GM23338 (cell line): ENCODE results near the gene PLAAT2. TPM values are rescaled to one million over a fixed set of nuclear protein-coding genes. Genes with fewer than 3 reads are reported as not detected.

ENCODE experiments used
- ATAC-seq: fragments of 200-7000 bp; cut with Tn5 transposase; 3 replicates; pipeline ENCODE4 v1.9.1; 2020
- DNase-seq: peaks from one replicate; pipeline ENCODE4 v3.0.0-alpha.2; 2015; ENCODE audit warnings: low spot score
- H2AFZ ChIP-seq: fragments of 200-600 bp; sonication (generic); 2 replicates; pipeline ENCODE4 v1.8.0; 2016; ENCODE audit warnings: antibody characterized with exemption, mild to moderate bottlenecking, moderate library complexity
- H3F3A ChIP-seq: fragments of 200-600 bp; sonication (generic); replicated peaks from 2 replicates; pipeline ENCODE4 v1.8.0; 2017; ENCODE audit warnings: antibody characterized with exemption, mixed run types, low read depth
- H3K27ac ChIP-seq: fragments of 200-600 bp; sonication (generic); 2 replicates; pipeline ENCODE4 v1.6.1; 2016; ENCODE audit warnings: low read depth
- H3K27me3 ChIP-seq: fragments of 200-600 bp; sonication (generic); 2 replicates; pipeline ENCODE4 v1.8.0; 2016; ENCODE audit warnings: mild to moderate bottlenecking, mixed run types, moderate library complexity; ENCODE audit not compliant: insufficient read depth
- H3K36me3 ChIP-seq: fragments of 200-600 bp; sonication (generic); 2 replicates; pipeline ENCODE4 v1.8.0; 2016; ENCODE audit warnings: mild to moderate bottlenecking; ENCODE audit not compliant: insufficient read depth
- H3K4me1 ChIP-seq: fragments of 200-600 bp; sonication (generic); 2 replicates; pipeline ENCODE4 v1.8.0; 2016; ENCODE audit warnings: mild to moderate bottlenecking, moderate library complexity; ENCODE audit not compliant: insufficient read depth
- H3K4me2 ChIP-seq: fragments of 200-600 bp; sonication (generic); 2 replicates; pipeline ENCODE4 v1.7.1; 2017; ENCODE audit warnings: mixed run types
- H3K4me3 ChIP-seq: fragments of 200-600 bp; sonication (generic); 2 replicates; pipeline ENCODE4 v1.6.1; 2016; ENCODE audit warnings: mixed run types
- H3K79me2 ChIP-seq: fragments of 200-600 bp; sonication (generic); replicated peaks from 2 replicates; pipeline ENCODE4 v1.8.0; 2017; ENCODE audit warnings: mild to moderate bottlenecking; ENCODE audit not compliant: insufficient read depth
- H3K9me2 ChIP-seq: fragments of 200-600 bp; sonication (generic); 2 replicates; pipeline ENCODE4 v1.8.0; 2017; ENCODE audit not compliant: insufficient read depth
- H4K20me1 ChIP-seq: fragments of 200-600 bp; sonication (generic); replicated peaks from 2 replicates; pipeline ENCODE4 v1.8.0; 2017; ENCODE audit warnings: mild to moderate bottlenecking; ENCODE audit not compliant: insufficient read depth
- H3K27ac Mint-ChIP-seq: 2 replicates; pipeline ENCODE4 v1.8.0; 2020; ENCODE audit warnings: inconsistent platforms, mild to moderate bottlenecking, moderate library complexity, mixed read lengths
- H3K27me3 Mint-ChIP-seq: 3 replicates; pipeline ENCODE4 v1.8.0; 2022; ENCODE audit warnings: low read depth, mild to moderate bottlenecking, moderate library complexity, mixed read lengths, inconsistent platforms; ENCODE audit not compliant: insufficient read depth, poor library complexity
- H3K36me3 Mint-ChIP-seq: 3 replicates; pipeline ENCODE4 v1.8.0; 2021; ENCODE audit warnings: low read depth, mild to moderate bottlenecking, inconsistent platforms, moderate library complexity, mixed read lengths
- H3K4me1 Mint-ChIP-seq: 3 replicates; pipeline ENCODE4 v1.8.0; 2020; ENCODE audit warnings: mild to moderate bottlenecking, inconsistent platforms, mixed read lengths
- H3K4me3 Mint-ChIP-seq: 3 replicates; pipeline ENCODE4 v1.8.0; 2021; ENCODE audit warnings: moderate library complexity, mild to moderate bottlenecking, inconsistent platforms, mixed read lengths
- H3K9me3 Mint-ChIP-seq: 3 replicates; pipeline ENCODE4 v1.8.0; 2020; ENCODE audit warnings: moderate library complexity, mild to moderate bottlenecking, inconsistent platforms, mixed read lengths
- CREB1 ChIP-seq: fragments of 250-450 bp; sonication (Bioruptor Pico); IDR thresholded peaks from 2 replicates; pipeline ENCODE4 v1.5.0; 2020; ENCODE audit warnings: low read depth, mild to moderate bottlenecking, moderate library complexity
- EZH2 ChIP-seq: fragments of 200-600 bp; sonication (generic); IDR thresholded peaks from one replicate; pipeline ENCODE4 v1.8.0; 2017; ENCODE audit warnings: antibody characterized with exemption, mild to moderate bottlenecking, low read depth; ENCODE audit not compliant: unreplicated experiment
- EZH2phosphoT487 ChIP-seq: fragments of 200-600 bp; sonication (generic); IDR thresholded peaks from one replicate; pipeline ENCODE4 v1.8.1; 2018; ENCODE audit warnings: antibody characterized with exemption; ENCODE audit not compliant: unreplicated experiment
- JUNB ChIP-seq: IDR thresholded peaks from one replicate; pipeline ENCODE4 v1.6.1; 2016; ENCODE audit warnings: antibody characterized with exemption; ENCODE audit not compliant: unreplicated experiment
- NANOG ChIP-seq: IDR thresholded peaks from 2 replicates; pipeline ENCODE4 v1.6.1; 2016; ENCODE audit warnings: antibody characterized with exemption, borderline replicate concordance
- POLR2AphosphoS5 ChIP-seq: IDR thresholded peaks from 2 replicates; pipeline ENCODE4 v1.6.1; 2016; ENCODE audit warnings: antibody characterized with exemption, low read depth
- STAT1 ChIP-seq: IDR thresholded peaks from one replicate; pipeline ENCODE4 v1.6.1; 2016; ENCODE audit warnings: antibody characterized with exemption; ENCODE audit not compliant: unreplicated experiment
- ZNF114 ChIP-seq: fragments of 250-450 bp; sonication (Bioruptor Pico); IDR thresholded peaks from 2 replicates; pipeline ENCODE4 v1.5.0; 2020; ENCODE audit warnings: mild to moderate bottlenecking, moderate library complexity
- ZNF331 ChIP-seq: fragments of 250-450 bp; sonication (Bioruptor Pico); IDR thresholded peaks from 2 replicates; pipeline ENCODE4 v1.5.0; 2020; ENCODE audit warnings: low read depth, mild to moderate bottlenecking, moderate library complexity
- polyA plus RNA-seq: library from polyadenylated mRNA; unstranded; fragments of >200 nt; fragmentation: Nextera tagmentation; extraction: Ambion mirVana; gene quantifications from 2 replicates; pipeline ENCODE4 v1.2.1, GENCODE V29; 2016
- total RNA-seq: library from RNA; depleted of rRNA; stranded (reverse); fragments of >200 nt; shearing (Covaris generic); gene quantifications from 2 replicates; pipeline ENCODE4 v1.2.3, GENCODE V29; 2014
- TF ChIP-seq, protein P1 (sequence below), 2 experiments: fragments of 200-600 bp in 1 of 2; sonication (generic) in 1 of 2; conservative IDR thresholded peaks; 2 replicates each; pipeline versions ENCODE4 v1.5.1 to v1.6.1; 2016 to 2017; ENCODE audit warnings: antibody characterized with exemption in 2 of 2, low read depth in 2 of 2, mild to moderate bottlenecking in 2 of 2, moderate library complexity in 1 of 2
- TF ChIP-seq, protein P2 (sequence below): IDR thresholded peaks from one replicate; pipeline ENCODE4 v1.6.1; 2018; ENCODE audit warnings: antibody characterized with exemption; ENCODE audit not compliant: unreplicated experiment
- TF ChIP-seq, protein P3 (sequence below): fragments of 250-450 bp; sonication (Bioruptor Pico); IDR thresholded peaks from 2 replicates; pipeline ENCODE4 v1.5.0; 2020; ENCODE audit warnings: mild to moderate bottlenecking, moderate library complexity
- TF ChIP-seq, protein P4 (sequence below): IDR thresholded peaks from 2 replicates; pipeline ENCODE4 v1.6.1; 2016; ENCODE audit warnings: antibody characterized with exemption

The PLAAT2 gene
- total and polyA plus RNA-seq, 2 experiments from 2014 or later = 0.66 to 0.78 TPM

DNA sequence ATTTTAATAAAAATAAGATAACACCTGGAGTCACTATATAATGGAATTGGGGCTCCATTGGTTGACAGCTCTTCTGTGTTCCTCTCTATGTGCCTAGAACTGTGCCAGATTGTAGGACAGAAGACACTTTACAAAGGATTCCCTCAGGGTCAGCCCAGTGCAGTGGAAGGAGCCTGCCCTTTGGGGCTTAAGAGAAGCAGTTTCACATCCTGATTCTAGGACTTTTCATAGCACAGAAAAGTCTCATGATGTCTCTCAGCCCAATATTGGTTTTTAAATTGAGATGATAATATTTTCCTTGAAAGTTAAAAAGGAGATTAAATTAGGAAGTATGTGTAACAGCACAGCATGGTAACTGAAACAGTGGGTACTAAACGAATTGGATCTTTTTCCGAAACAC is 19.5 kb downstream of the PLAAT2 start:
- Histone ChIP-seq H3F3A (0 out of 2 replicates have a peak, but pooled peaks cover 3% of the 10 kb centered on the region), H3K9me2 (peaks cover 10% of the 10 kb centered on the region; the same call in 1 of the 2 replicates), H3K79me2 (no peaks in the 10 kb centered on the region), H3K4me3 (no peak overlapping the region), H3K4me2 (no peak overlapping the region), H3K4me1 (no peaks in the 10 kb centered on the region), H3K36me3 (no peaks in the 10 kb centered on the region), H3K27me3 (no peaks in the 10 kb centered on the region), H2AFZ (no peak overlapping the region), H3K27ac (no peak overlapping the region), H4K20me1 (no peaks in the 10 kb centered on the region)
- no peak overlapping the region for H3K4me3 Mint-ChIP-seq
- peaks cover 4% of the 10 kb centered on the region for H3K27me3 Mint-ChIP-seq
- no peaks in the 10 kb centered on the region for H3K36me3 Mint-ChIP-seq
- ATAC-seq = no peak
- H3K9me3 Mint-ChIP-seq = no peaks in the 10 kb centered on the region
- TF ChIP-seq JUNB = no peak
- TF ChIP-seq, protein P1, sequence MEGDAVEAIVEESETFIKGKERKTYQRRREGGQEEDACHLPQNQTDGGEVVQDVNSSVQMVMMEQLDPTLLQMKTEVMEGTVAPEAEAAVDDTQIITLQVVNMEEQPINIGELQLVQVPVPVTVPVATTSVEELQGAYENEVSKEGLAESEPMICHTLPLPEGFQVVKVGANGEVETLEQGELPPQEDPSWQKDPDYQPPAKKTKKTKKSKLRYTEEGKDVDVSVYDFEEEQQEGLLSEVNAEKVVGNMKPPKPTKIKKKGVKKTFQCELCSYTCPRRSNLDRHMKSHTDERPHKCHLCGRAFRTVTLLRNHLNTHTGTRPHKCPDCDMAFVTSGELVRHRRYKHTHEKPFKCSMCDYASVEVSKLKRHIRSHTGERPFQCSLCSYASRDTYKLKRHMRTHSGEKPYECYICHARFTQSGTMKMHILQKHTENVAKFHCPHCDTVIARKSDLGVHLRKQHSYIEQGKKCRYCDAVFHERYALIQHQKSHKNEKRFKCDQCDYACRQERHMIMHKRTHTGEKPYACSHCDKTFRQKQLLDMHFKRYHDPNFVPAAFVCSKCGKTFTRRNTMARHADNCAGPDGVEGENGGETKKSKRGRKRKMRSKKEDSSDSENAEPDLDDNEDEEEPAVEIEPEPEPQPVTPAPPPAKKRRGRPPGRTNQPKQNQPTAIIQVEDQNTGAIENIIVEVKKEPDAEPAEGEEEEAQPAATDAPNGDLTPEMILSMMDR (conservative IDR thresholded peaks at IDR 0.05; ENCODE audit: low read depth in 2 of 2) = no peak
- no peak for TF ChIP-seq EZH2phosphoT487
- TF ChIP-seq CREB1 (CRISPR knock-in tag) = no peak
- TF ChIP-seq ZNF331 = no peak
- TF ChIP-seq POLR2AphosphoS5 = no peak
- TF ChIP-seq, protein P2, sequence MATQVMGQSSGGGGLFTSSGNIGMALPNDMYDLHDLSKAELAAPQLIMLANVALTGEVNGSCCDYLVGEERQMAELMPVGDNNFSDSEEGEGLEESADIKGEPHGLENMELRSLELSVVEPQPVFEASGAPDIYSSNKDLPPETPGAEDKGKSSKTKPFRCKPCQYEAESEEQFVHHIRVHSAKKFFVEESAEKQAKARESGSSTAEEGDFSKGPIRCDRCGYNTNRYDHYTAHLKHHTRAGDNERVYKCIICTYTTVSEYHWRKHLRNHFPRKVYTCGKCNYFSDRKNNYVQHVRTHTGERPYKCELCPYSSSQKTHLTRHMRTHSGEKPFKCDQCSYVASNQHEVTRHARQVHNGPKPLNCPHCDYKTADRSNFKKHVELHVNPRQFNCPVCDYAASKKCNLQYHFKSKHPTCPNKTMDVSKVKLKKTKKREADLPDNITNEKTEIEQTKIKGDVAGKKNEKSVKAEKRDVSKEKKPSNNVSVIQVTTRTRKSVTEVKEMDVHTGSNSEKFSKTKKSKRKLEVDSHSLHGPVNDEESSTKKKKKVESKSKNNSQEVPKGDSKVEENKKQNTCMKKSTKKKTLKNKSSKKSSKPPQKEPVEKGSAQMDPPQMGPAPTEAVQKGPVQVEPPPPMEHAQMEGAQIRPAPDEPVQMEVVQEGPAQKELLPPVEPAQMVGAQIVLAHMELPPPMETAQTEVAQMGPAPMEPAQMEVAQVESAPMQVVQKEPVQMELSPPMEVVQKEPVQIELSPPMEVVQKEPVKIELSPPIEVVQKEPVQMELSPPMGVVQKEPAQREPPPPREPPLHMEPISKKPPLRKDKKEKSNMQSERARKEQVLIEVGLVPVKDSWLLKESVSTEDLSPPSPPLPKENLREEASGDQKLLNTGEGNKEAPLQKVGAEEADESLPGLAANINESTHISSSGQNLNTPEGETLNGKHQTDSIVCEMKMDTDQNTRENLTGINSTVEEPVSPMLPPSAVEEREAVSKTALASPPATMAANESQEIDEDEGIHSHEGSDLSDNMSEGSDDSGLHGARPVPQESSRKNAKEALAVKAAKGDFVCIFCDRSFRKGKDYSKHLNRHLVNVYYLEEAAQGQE = no peak
- no peak for TF ChIP-seq ZNF114 (CRISPR knock-in tag)
- no peak for TF ChIP-seq EZH2
- TF ChIP-seq, protein P3, sequence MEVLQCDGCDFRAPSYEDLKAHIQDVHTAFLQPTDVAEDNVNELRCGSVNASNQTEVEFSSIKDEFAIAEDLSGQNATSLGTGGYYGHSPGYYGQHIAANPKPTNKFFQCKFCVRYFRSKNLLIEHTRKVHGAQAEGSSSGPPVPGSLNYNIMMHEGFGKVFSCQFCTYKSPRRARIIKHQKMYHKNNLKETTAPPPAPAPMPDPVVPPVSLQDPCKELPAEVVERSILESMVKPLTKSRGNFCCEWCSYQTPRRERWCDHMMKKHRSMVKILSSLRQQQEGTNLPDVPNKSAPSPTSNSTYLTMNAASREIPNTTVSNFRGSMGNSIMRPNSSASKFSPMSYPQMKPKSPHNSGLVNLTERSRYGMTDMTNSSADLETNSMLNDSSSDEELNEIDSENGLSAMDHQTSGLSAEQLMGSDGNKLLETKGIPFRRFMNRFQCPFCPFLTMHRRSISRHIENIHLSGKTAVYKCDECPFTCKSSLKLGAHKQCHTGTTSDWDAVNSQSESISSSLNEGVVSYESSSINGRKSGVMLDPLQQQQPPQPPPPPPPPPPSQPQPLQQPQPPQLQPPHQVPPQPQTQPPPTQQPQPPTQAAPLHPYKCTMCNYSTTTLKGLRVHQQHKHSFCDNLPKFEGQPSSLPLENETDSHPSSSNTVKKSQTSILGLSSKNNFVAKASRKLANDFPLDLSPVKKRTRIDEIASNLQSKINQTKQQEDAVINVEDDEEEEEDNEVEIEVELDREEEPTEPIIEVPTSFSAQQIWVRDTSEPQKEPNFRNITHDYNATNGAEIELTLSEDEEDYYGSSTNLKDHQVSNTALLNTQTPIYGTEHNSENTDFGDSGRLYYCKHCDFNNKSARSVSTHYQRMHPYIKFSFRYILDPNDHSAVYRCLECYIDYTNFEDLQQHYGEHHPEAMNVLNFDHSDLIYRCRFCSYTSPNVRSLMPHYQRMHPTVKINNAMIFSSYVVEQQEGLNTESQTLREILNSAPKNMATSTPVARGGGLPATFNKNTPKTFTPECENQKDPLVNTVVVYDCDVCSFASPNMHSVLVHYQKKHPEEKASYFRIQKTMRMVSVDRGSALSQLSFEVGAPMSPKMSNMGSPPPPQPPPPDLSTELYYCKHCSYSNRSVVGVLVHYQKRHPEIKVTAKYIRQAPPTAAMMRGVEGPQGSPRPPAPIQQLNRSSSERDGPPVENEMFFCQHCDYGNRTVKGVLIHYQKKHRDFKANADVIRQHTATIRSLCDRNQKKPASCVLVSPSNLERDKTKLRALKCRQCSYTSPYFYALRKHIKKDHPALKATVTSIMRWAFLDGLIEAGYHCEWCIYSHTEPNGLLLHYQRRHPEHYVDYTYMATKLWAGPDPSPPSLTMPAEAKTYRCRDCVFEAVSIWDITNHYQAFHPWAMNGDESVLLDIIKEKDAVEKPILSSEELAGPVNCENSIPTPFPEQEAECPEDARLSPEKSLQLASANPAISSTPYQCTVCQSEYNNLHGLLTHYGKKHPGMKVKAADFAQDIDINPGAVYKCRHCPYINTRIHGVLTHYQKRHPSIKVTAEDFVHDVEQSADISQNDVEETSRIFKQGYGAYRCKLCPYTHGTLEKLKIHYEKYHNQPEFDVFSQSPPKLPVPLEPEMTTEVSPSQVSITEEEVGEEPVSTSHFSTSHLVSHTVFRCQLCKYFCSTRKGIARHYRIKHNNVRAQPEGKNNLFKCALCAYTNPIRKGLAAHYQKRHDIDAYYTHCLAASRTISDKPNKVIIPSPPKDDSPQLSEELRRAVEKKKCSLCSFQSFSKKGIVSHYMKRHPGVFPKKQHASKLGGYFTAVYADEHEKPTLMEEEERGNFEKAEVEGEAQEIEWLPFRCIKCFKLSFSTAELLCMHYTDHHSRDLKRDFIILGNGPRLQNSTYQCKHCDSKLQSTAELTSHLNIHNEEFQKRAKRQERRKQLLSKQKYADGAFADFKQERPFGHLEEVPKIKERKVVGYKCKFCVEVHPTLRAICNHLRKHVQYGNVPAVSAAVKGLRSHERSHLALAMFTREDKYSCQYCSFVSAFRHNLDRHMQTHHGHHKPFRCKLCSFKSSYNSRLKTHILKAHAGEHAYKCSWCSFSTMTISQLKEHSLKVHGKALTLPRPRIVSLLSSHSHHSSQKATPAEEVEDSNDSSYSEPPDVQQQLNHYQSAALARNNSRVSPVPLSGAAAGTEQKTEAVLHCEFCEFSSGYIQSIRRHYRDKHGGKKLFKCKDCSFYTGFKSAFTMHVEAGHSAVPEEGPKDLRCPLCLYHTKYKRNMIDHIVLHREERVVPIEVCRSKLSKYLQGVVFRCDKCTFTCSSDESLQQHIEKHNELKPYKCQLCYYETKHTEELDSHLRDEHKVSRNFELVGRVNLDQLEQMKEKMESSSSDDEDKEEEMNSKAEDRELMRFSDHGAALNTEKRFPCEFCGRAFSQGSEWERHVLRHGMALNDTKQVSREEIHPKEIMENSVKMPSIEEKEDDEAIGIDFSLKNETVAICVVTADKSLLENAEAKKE (CRISPR knock-in tag) = no peak
- no peak for TF ChIP-seq STAT1
- TF ChIP-seq, protein P4, sequence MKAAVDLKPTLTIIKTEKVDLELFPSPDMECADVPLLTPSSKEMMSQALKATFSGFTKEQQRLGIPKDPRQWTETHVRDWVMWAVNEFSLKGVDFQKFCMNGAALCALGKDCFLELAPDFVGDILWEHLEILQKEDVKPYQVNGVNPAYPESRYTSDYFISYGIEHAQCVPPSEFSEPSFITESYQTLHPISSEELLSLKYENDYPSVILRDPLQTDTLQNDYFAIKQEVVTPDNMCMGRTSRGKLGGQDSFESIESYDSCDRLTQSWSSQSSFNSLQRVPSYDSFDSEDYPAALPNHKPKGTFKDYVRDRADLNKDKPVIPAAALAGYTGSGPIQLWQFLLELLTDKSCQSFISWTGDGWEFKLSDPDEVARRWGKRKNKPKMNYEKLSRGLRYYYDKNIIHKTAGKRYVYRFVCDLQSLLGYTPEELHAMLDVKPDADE = no peak
- TF ChIP-seq NANOG = no peak
- no peak for DNase-seq
- H3K27ac Mint-ChIP-seq = no peak overlapping the region
- no peaks in the 10 kb centered on the region; the same call in 2 of the 3 replicates for H3K4me1 Mint-ChIP-seq
